SK-N-DZ (cell line): ENCODE measurements around the gene CRYGS.
"Not testable (repeated sequence)": the region's sequence is repeated elsewhere in the genome, so short reads cannot be mapped to it uniquely, and the experiment has no call there.

Experiments
- DNase-seq: peaks from one replicate; pipeline ENCODE4 v3.0.0-alpha.2; 2015; ENCODE audit warnings: low spot score

Gene CRYGS

DNA sequence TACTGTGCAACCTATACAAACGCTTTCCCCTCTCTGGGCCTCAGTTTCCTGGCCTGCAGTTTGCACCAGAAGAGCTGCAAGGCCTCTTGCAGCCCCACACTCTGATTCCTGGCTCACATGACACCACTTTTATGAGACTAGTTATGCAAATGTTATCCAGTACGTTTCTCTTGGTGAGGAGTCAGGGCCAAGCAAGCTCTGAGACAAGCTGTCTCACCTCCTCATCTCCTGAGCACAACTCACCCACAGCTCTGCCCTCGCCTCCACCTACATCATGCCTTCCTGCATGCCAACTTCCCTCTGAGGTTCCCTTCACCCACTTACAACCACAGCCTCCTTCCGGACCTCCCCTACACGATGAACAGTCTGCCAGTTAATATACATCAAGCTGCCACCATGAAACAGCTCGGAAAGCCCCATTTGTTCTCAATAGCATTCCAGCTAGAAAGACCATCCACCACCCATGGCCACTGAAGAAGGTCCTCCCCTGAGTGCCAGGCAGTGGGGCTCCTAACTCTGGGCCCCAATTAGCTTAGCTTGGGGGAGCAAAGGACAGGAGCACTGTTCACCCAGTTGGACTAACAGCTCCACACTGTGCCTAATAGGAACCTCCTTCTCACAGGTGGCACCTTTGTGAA is 25.0 kb downstream of the CRYGS start:
- DNase-seq: no peak

DNA sequence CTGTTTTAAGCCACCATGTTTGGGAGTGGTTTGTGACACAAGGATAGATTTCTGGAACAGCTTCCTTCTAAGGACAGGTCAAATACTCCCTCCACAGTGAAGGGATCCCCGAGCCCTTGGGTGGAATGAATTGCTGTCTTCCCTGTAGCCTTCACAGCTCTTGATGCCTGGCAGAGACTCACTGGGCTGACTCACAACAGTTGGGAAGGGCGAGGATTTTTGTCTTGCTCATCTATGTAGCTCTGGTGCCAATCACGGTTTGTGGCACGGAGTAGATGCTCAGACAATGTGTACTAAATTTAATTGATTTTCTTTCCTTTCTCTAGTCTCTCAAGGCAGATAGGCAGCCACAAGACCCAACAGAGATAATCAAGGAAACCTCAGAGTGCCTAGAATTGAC is 27.0 kb downstream of the CRYGS start:
- DNase-seq: no peak

DNA sequence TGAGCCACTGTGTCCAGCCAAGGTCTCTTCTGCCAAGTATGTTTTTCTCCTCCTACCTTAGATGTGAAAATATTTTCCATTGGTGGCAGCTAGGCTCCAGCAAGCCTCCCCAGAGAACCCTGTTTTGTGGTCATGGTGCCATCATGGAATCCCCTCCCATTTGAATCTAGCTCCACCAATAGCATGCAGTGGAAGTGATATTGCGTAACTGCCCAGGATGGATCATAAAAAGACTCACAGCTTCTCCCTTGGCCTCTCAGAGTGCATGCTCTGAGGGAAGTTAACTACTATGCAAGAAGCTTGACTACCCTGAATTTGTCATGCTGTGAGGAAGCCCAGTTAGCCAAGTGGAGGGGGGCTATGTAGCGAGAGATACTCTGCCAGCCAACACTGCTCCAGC is 27.5 kb downstream of the CRYGS start:
- DNase-seq: no peak

DNA sequence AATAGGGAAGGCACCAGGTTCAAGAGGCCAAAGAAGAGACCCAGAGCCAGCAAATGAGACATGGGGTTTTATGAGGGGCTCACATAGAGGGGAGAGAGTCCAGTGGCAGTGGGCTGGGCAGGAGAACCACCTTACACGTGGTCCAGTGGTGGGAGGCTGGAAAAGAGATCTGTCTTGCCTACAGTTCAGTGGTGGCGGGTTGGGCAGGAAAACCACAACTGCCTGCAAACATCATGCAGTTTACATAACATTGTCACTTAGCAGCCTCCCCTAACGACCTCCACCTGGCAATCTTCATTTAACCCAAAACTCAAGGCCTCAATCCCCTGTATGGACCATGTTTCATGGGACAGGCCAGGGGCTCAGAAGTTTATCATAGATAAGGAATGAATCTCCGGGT is 29.1 kb downstream of the CRYGS start:
- DNase-seq: no peak

DNA sequence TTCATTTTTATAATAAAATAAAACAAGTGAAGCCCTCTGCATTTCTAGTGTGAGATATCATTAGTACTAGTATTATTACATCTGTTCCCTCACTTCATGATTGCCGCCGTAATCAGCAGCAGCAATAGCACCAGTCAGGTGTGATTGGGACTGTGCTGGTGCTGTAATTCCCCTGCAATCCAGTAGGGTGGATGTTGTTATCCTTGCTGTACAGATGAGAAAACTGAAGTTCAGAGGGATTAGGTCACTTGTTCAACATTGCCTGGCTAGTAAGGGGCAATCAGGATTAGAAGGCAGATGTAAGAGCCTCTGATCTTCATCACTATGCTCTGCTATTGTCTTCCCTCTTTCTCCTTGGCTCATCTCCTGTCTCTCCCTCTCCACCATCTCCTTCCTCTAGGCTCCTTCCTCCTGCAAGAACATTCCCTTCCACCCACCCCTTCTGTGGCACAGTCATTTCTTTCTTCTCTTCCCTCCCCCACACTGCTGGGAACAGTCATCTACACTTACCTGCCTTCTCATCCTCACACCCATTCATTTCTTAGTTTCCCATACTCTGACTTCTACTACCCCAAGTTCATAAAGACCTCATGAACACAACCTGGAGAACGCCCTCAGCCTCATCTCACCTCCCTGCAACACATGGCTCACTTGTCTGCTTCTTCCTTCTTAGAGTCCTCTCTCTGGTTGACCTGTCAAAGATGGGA is 29.7 kb downstream of the CRYGS start:
- DNase-seq: no peak

DNA sequence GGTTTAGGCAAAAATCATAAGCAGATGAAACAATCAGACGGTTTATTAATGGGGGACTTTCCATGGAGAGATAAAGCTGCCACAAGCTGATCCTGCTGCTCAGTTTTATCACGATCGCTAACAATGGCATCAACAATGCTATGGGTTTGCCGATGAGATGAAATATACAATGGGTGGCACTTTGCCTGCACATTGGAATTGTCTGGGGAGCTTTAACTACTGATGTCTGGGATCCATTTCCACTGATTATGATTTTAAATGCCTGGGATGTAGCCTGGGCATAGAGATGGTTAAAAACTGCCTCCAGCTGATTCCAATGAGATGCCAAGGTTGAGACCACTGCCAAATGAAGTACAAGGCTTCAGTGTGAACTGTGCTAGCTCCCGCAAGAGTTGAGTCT is 30.8 kb downstream of the CRYGS start:
- DNase-seq: no peak

DNA sequence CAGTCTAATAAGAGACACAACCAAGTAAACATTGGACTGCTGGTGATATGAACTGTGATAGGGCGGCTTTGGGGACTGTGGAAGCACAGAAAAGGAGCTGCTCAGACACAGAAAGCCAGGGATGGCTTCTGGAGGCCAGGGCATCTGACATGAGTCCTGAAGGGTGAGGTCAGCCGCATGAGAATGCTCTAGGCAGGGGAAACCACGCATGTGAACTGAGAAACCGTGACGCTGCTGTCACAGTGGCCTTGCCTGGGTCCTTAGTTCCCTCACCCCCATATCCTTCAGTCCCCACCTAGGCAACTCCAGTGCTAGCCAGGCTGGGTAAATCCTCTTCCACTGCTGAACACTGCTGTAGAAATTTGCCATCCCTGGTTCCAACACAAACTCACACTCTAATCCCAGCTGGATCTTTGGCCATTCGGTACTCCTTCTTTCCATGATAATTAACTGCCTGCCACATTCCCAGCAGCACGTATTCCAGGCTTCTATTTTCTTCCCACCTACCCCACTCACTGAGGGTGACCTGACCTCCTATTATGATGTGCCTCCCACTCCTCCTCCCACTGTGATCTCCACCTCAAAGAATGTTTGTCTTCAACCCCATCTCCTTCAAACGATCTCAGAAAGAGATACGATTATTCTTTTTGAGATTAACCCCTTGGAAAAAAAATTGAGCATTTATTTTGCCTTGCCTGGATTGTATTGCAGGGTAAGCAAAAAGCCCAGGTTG is 31.4 kb downstream of the CRYGS start:
- DNase-seq: no peak

DNA sequence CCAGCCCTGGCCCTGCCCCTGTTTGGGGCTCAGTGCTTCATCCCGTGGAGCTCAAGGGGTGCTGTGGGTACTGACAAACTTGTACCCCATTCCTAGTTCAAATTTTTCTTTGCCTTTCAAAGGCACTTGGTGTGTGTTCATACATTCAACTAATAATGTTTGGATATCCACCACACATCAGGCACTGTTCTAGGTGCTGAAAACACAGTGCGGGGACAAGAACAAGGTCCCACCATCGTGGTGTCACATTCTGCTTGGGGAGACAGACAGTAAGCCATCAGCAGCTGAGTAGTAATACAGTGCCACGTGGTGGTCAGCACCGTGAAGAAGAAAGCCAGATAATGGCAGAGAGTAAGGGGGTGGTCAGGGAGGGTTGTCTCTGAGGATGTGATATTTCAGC is 32.5 kb downstream of the CRYGS start:
- DNase-seq: no peak

DNA sequence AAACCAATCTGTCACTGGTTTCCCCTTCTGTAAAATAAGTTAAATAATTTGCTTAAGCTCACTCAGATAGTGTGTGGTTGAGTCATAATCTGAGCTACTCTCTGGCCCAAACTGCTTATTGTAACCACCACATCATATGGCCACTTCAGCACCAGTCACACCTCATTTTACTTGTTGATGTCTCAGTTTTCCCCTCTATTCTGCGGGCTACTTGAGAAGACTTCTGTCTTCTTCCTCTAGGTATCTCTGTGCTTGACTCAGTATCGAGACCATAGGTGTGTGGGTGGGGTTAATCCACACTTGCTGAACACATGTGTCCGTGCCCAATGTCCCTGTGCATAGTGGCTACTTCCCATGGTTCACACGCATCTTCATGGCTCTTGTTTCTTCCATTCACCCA is 32.9 kb downstream of the CRYGS start:
- no peak for DNase-seq

DNA sequence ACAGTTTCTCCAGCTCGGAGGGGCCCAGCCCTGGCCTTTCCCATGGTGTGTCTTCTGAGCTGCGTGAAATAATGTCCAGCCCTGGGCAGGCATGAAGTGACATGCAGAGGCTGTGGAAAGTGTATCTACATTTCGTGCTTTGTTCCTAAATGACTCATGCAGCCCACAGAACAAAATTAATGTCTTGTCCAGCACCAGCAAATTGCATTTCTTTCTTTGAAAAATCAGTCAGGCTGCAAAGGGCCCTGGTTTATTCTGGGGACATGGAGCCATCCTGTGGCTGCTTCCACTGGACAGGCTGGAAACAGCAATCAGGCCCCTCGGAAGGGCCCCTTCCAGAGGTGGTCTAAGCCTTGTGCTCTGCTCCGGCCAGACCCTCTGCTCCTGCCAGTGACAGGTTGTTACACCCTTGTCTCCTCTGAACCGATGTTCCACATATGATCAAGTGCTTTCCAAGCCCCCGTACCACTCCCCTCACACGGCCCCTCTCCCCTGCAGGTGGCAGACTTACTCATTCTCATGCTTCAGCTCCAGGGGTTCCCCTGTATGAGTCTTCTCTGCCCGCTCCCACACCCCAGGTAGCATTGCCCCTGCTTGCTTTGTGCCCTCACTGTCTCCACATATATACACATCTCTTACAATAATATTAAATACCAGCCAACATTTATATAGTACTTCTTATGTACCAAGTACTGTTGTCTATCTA is 33.7 kb downstream of the CRYGS start:
- no peak for DNase-seq

DNA sequence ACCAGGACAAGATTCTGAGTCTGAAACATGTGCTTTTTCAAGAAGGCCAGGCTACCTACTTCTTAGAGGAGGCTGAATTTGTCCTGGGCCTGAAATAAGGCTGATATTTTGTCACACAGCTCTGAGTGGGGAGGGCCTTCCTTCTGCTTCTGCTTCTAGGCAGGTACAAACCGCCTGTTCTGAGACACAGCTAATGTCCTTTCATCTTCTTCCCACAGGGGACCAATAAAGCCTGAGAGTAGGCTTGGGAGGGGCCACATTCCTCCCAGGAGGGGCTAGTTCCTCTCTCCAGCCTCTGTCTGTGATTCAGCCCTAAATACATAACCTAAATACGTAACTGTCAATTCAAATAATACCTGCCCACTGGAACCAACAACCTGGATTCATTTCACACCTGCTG is 34.8 kb downstream of the CRYGS start:
- DNase-seq: no peak

DNA sequence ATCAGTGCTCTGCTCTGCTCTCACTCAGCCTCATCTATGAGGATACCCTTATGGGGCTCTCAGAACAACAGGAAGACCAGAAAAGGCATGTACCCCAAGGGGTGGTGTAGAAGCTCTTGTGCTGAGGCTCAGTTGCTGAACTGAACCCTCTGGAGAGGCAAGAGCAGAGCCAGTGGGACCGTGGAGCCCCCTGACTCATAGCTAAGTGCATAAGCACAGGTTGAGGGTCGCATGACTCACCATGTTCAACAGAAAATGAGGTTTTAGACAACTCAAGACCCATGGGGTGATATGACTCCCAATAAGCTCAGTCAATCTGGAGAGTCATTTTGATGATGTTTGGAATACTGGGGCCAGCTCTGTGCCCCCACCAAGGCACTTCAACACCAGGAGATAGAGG is 37.3 kb downstream of the CRYGS start:
- DNase-seq: no peak

DNA sequence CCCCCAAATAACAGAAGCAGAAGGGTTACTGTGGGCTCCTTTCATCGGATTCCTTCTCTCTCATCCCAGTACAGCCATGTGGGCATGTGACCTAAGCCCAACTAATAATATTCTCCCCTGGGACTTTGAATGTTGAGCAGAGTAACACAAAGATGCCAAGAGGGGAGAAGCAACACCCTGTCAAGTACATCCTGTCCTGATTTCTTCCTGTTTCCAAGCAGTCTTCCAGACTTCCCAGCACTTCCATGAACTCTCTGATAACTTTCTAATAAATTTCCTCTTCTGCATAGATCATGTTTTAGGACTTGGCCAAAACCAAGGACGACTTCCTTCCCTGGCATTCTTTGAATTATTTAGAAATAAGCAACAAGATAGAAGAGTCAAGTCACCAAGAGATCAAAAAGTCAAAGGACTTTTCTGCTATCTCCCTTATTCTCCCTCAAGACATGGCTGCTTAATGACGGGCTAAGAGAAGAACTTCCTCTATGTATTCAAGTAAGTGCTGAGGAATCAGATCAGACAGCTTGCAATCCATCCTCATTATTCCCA is 37.9 kb downstream of the CRYGS start:
- DNase-seq: no peak

DNA sequence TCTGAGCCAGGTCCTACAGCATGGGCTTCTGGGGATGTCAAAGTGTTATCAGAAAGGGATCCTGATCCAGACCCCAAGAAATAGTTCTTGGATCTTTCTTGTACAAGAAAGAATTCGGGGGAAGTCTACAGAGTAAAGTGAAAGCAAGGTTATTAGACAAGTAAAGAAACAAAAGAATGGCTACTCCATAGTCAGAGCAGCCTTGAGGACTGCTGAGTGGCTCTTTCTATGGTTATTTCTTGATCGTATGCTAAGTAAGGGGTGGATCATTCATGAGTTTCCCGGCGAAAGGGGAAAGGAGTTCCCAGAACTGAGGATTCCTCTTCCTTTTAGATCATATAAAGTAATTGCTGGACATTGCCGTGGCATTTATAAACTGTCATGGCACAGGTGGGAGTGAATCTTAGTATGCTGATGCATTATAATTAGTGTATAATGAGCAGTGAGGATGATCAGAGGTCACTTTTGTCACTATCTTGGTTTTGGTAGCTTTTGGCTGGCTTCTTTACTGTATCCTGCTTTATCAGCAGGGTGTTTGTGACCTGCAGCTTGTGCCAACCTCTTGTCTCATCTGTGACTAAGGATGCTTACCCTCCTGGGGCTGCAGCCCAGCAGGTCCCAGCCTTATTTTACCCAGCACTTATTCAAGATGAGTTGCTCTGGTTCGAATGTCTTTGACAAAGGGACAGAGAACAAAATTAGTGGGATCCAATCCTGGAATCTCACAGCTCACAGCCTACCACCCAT is 41.0 kb downstream of the CRYGS start:
- DNase-seq: no peak

DNA sequence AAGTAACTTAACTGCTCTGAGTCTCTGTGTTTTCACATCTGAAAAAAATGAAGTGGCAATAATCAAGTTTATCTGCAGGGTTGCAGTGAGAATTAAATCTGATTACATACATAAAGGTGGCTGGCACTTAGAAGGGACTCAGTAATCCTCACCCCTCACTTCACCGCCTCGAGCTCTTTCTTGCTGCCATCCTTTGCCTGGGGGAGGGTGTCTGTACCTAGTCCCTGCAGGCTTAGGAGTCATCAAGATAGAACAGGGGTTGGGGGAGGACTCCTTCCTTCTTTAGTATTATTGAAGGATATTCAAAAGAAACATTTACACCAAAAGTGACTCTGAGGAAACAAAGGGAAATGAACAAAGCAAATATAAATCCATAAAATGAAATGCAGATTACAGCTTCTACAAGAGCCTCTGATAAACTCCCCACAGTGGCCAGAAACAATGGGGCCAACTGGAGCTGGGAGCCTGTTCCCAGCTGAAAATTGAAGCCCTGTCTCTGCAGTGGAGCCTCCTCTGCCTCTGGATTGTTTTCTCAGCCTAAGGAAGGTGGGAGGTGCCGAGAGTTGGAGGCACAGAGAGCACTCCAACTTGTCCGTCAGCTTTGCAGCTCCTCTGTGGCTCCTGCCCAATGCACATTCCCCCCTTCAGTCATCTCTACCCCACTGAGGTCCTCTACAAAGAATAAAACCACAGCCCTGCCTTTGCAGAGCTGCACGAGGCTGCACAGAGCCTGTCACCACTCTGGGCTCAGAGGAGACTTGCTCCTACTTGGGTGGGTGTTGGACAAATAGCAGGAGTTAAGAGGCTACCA is 41.8 kb downstream of the CRYGS start:
- DNase-seq: no peak

DNA sequence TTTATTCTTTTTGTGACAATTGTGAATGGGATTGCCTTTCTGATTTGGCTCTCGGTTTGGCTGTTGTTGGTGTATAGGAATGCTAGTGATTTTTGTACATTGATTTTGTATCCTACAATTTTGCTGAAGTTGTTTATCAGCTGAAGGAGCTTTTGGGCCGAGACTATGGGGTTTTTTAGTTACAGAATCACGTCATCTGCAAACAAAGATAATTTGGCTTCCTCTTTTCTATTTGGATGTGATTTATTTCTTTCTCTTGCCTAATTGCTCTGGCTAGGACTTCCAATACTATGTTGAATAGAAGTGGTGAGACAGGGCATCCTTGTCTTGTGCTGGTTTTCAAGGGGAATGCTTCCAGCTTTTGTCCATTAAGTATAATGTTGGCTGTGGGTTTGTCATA is 44.2 kb downstream of the CRYGS start:
- DNase-seq: not testable (repeated sequence)

DNA sequence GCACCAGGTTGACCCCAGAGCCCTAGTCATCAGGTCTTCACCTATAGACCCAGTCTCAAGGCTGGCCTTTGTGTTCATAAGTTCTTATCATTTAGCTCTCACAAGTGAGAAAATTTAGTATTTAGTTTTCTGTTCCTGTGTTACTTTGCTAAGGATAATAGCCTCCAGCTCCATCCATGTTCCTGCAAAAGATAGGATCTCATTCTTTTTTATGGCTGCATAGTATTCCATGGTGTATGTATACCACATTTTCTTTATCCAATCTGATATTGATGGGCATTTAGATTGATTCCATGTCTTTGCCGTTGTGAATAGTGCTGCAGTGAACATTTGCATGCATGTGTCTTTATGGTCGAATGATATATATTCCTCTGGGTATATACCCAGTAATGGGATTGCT is 46.2 kb downstream of the CRYGS start:
- DNase-seq: not testable (repeated sequence)

DNA sequence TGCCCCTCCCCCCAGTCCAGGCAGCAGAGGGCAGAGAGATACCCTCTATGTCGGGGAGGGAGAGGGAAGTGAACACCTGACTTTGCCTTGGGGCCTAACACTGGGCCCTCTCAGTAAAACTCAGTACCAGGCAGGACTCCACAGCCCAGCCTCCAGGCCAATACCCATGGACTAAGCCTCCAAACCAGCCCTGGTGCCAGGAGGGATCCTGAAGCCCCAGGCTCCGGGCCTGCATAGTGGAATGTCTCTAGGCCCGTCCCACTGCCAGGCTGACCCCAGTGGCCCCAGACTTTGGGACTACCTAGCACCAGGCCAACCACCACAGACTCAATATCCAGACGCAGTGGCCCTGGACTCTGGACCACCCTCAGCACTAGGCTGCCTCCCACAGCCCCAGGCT is 46.6 kb downstream of the CRYGS start:
- DNase-seq: no peak

DNA sequence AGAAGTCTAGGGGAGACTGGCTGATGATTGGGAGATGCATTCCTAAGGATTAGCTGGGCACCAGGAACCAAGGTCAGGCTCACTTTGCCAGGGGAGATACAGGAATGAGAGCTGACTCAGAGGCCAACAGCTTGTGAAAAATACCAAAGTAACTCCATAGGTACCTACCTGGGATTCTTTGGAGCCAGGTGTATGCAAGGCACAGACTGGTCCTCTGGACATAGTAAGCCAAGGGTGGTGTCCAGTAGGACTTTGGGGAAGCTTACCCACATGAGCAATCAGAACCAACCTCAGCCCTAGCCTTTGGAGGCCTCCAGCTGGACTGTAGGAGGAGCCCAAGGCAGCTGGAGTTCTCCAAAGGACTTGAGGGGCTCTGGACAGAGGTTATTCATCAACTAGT is 47.5 kb downstream of the CRYGS start:
- no peak for DNase-seq

DNA sequence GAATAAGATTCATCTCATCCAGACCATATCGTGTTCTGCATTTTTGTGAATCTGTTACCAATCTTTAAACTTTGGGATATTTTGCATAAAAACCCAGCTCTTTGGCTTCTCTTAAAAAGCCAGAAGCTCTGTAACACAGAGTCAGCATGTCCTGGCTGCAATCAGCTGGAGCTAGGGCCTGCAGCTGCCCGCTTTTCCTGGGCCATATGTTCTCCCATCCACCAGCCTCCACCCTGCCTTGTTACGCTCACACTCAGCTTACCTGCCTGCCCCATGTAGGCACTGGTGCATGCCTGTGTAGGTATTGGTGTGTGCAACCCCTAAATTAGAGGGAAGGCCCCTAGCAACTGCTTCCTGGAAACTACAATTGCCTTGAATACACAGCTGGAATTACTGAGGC is 48.2 kb downstream of the CRYGS start:
- DNase-seq: no peak
